ENCODE measurements around the gene ALDH2.

Gene ALDH2

DNA sequence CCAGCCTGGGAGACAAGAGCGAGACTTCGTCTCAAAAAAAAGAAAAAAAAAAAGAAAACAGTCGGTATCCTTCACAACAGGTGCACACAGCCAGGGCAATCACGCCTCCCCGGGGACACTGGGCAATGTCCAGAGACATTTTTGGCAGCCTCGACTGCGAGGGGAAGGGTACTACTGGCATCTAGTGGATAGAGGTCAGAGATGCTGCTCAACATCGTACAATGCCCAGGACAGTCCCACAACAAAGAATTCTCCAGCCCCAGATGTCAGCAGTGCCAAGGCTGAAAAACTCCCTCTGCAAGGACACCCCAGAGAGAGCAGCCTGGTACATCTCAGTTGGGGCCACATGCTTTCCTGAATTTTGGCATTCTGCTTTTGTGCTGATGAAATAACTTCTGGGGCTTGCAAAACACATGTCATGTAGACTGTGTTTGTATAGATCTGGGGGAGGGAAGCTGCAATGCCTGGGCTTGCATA is 21.5 kb downstream of the ALDH2 start:
- TF ChIP-seq, protein P1, sequence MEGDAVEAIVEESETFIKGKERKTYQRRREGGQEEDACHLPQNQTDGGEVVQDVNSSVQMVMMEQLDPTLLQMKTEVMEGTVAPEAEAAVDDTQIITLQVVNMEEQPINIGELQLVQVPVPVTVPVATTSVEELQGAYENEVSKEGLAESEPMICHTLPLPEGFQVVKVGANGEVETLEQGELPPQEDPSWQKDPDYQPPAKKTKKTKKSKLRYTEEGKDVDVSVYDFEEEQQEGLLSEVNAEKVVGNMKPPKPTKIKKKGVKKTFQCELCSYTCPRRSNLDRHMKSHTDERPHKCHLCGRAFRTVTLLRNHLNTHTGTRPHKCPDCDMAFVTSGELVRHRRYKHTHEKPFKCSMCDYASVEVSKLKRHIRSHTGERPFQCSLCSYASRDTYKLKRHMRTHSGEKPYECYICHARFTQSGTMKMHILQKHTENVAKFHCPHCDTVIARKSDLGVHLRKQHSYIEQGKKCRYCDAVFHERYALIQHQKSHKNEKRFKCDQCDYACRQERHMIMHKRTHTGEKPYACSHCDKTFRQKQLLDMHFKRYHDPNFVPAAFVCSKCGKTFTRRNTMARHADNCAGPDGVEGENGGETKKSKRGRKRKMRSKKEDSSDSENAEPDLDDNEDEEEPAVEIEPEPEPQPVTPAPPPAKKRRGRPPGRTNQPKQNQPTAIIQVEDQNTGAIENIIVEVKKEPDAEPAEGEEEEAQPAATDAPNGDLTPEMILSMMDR (conservative IDR thresholded peaks at IDR 0.05; ENCODE audit: low read depth, low read length): peak; percentile 59
- no peak overlapping the region for H3K4me3 ChIP-seq (ENCODE audit: low read depth, low read length)
- peak; percentile 47 for DNase-seq (ENCODE audit: low read depth)

GRCh38 chr12:111789779-111790178 is 23.0 kb downstream of the ALDH2 start:
- no peak overlapping the region for H3K4me3 ChIP-seq (ENCODE audit: low read depth, low read length)
- TF ChIP-seq, protein P1 (conservative IDR thresholded peaks at IDR 0.05; ENCODE audit: low read depth, low read length): no peak
- DNase-seq (ENCODE audit: low read depth): no peak

GRCh38 chr12:111791507-111791906 is 24.8 kb downstream of the ALDH2 start:
- H3K4me3 ChIP-seq (ENCODE audit: low read depth, low read length): no peak overlapping the region
- TF ChIP-seq, protein P1 (conservative IDR thresholded peaks at IDR 0.05; ENCODE audit: low read depth, low read length): no peak
- no peak for DNase-seq (ENCODE audit: low read depth)

- no peak overlapping the region for H3K4me3 ChIP-seq (ENCODE audit: low read depth, low read length)
- DNase-seq (ENCODE audit: low read depth): no peak
- TF ChIP-seq, protein P1 (conservative IDR thresholded peaks at IDR 0.05; ENCODE audit: low read depth, low read length): no peak
These were observed 25.6 kb downstream of the ALDH2 start for GRCh38 chr12:111792155-111792855.

DNA sequence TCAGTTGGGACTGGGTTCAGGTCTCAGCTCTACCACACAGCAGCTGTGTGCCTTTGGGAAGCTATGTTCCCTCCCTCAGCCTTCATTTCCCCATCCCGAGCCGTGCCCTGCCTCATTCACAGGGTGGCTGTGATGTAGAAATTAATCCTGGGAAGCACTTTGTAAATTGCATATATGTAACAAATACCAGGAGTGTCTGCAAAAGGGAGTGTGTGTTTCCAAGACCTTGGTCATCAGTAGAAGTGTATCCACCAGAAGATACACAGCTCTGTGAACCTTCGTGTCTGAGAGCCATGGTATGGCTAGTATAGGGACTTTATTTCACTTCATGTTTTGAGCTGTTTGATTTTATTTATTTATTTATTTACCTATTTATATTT is 26.1 kb downstream of the ALDH2 start:
- TF ChIP-seq, protein P1 (conservative IDR thresholded peaks at IDR 0.05; ENCODE audit: low read depth, low read length): no peak
- DNase-seq (ENCODE audit: low read depth): no peak
- H3K4me3 ChIP-seq (ENCODE audit: low read depth, low read length): no peak overlapping the region

- DNase-seq (ENCODE audit: low read depth): no peak
- H3K4me3 ChIP-seq (ENCODE audit: low read depth, low read length): no peak overlapping the region
- TF ChIP-seq, protein P1 (conservative IDR thresholded peaks at IDR 0.05; ENCODE audit: low read depth, low read length): no peak
These were observed 31.4 kb downstream of the ALDH2 start for GRCh38 chr12:111798182-111798581.

DNA sequence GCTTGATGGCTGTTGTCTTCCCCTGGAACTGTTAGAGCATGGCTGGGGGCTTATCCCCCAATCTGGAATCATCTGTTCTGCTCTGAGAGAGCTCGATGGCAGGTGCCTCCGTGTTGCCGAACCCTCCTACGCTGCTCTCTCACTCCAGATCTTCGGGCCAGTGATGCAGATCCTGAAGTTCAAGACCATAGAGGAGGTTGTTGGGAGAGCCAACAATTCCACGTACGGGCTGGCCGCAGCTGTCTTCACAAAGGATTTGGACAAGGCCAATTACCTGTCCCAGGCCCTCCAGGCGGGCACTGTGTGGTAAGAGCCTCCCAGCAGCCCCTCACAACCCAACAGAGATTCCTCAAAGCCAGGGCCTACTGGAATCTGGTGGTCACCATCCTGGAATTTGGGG is 33.0 kb downstream of the ALDH2 start:
- no peak for DNase-seq (ENCODE audit: low read depth)
- H3K4me3 ChIP-seq (ENCODE audit: low read depth, low read length): no peak overlapping the region
- TF ChIP-seq, protein P1 (conservative IDR thresholded peaks at IDR 0.05; ENCODE audit: low read depth, low read length): no peak

Data from choroid plexus epithelial cell (primary cell).